Progenitor cell of endocrine pancreas (in vitro differentiated cells): ENCODE measurements around the gene TCL1A. TPM values are rescaled to one million over a fixed set of nuclear protein-coding genes. Genes with fewer than 3 reads are reported as not detected.
"Not testable (repeated sequence)": the region's sequence is repeated elsewhere in the genome, so short reads cannot be mapped to it uniquely, and the experiment has no call there.

ENCODE experiments used
- DNase-seq: peaks from one replicate; pipeline ENCODE4 v3.0.0; 2021; ENCODE audit warnings: low spot score; ENCODE audit not compliant: unreplicated experiment
- H3K27ac Mint-ChIP-seq: 2 replicates; pipeline ENCODE4 v1.8.0; 2021; ENCODE audit warnings: mild to moderate bottlenecking, moderate library complexity, mixed read lengths
- H3K27me3 Mint-ChIP-seq: 2 replicates; pipeline ENCODE4 v1.8.0; 2021; ENCODE audit warnings: mixed read lengths
- H3K36me3 Mint-ChIP-seq: 2 replicates; pipeline ENCODE4 v1.8.0; 2022; ENCODE audit warnings: mixed read lengths; ENCODE audit not compliant: insufficient read depth
- H3K4me1 Mint-ChIP-seq: 2 replicates; pipeline ENCODE4 v1.8.0; 2021; ENCODE audit warnings: low read depth, mixed read lengths
- H3K4me3 Mint-ChIP-seq: 2 replicates; pipeline ENCODE4 v1.8.0; 2021; ENCODE audit warnings: low read depth, mild to moderate bottlenecking, moderate library complexity, mixed read lengths
- H3K9me3 Mint-ChIP-seq: 2 replicates; pipeline ENCODE4 v1.8.0; 2021; ENCODE audit warnings: low read depth, mixed read lengths
- CTCF ChIP-seq: fragments of 200-600 bp; sonication (generic); IDR thresholded peaks from one replicate; pipeline ENCODE4 v1.5.0; 2021; ENCODE audit warnings: antibody characterized with exemption, mild to moderate bottlenecking; ENCODE audit not compliant: unreplicated experiment
- long read RNA-seq: library from polyadenylated mRNA; unstranded; transcript quantifications from one replicate; pipeline ENCODE4 v2.0.0, GENCODE V29; 2020
- total RNA-seq: library from RNA; stranded (reverse); gene quantifications from 2 replicates; pipeline ENCODE4 v1.2.1, GENCODE V29; 2021

The TCL1A gene
- not detected in 2 replicates for total RNA-seq
- long read RNA-seq = 0 reads

- Mint-ChIP-seq H3K9me3 (no peaks in the 10 kb centered on the region), H3K36me3 (no peaks in the 10 kb centered on the region), H3K4me3 (no peak within 1 kb of the TSS), H3K27ac (no peak within 1 kb of the TSS), H3K27me3 (peaks cover 34% of the 10 kb centered on the region), H3K4me1 (peaks cover 3% of the 10 kb centered on the region)
- no peak for DNase-seq
- no peak for TF ChIP-seq CTCF
These were observed at the start of gene TCL1A for GRCh38 chr14:95713596-95714371. TCL1A (minus strand) TSS chr14:95714125; CDS start chr14:95714066, 59 bp downstream.

GRCh38 chr14:95763032-95763431, 49.1 kb upstream of the TCL1A start:
- not testable (repeated sequence) for H3K9me3 Mint-ChIP-seq, DNase-seq, H3K27ac Mint-ChIP-seq, H3K4me3 Mint-ChIP-seq, H3K4me1 Mint-ChIP-seq, H3K36me3 Mint-ChIP-seq
- peaks cover 26% of the 10 kb centered on the region for H3K27me3 Mint-ChIP-seq

- no peak for DNase-seq
- peaks cover 26% of the 10 kb centered on the region for H3K27me3 Mint-ChIP-seq
- H3K36me3 Mint-ChIP-seq = no peaks in the 10 kb centered on the region
- no peak overlapping the region for H3K4me3 Mint-ChIP-seq
- no peaks in the 10 kb centered on the region for H3K9me3 Mint-ChIP-seq
- peaks cover 1% of the 10 kb centered on the region for H3K4me1 Mint-ChIP-seq
- no peak for TF ChIP-seq CTCF
- H3K27ac Mint-ChIP-seq = no peak overlapping the region
These were observed 47.5 kb upstream of the TCL1A start for GRCh38 chr14:95761436-95761835.

GRCh38 chr14:95760596-95760995, 46.7 kb upstream of the TCL1A start:
- H3K27ac Mint-ChIP-seq = no peak overlapping the region
- no peak overlapping the region for H3K4me3 Mint-ChIP-seq
- H3K27me3 Mint-ChIP-seq = peaks cover 23% of the 10 kb centered on the region
- no peak for TF ChIP-seq CTCF
- no peak for DNase-seq
- peaks cover 1% of the 10 kb centered on the region for H3K4me1 Mint-ChIP-seq
- H3K36me3 Mint-ChIP-seq = no peaks in the 10 kb centered on the region
- no peaks in the 10 kb centered on the region for H3K9me3 Mint-ChIP-seq

GRCh38 chr14:95759941-95760340, 46.0 kb upstream of the TCL1A start:
- Mint-ChIP-seq H3K4me1 (peaks cover 1% of the 10 kb centered on the region), H3K27ac (no peak overlapping the region), H3K4me3 (no peak overlapping the region), H3K9me3 (no peaks in the 10 kb centered on the region), H3K27me3 (peaks cover 23% of the 10 kb centered on the region), H3K36me3 (no peaks in the 10 kb centered on the region)
- TF ChIP-seq CTCF = no peak
- DNase-seq = no peak

- H3K36me3 Mint-ChIP-seq = no peaks in the 10 kb centered on the region
- peaks cover 26% of the 10 kb centered on the region for H3K27me3 Mint-ChIP-seq
- no peaks in the 10 kb centered on the region for H3K4me1 Mint-ChIP-seq
- no peak for TF ChIP-seq CTCF
- H3K9me3 Mint-ChIP-seq = no peaks in the 10 kb centered on the region
- H3K27ac Mint-ChIP-seq = no peak overlapping the region
- H3K4me3 Mint-ChIP-seq = no peak overlapping the region
- no peak for DNase-seq
These were observed 44.4 kb upstream of the TCL1A start for GRCh38 chr14:95758331-95758730.
